B cell (primary cell): ENCODE measurements around the gene PPP1R11.

Experiments used
- EZH2 ChIP-seq: IDR thresholded peaks from 2 replicates; pipeline ENCODE4 v1.6.1; 2012; ENCODE audit warnings: borderline replicate concordance, low read depth, mild to moderate bottlenecking, moderate library complexity, low read length; ENCODE audit not compliant: insufficient read depth, poor library complexity, severe bottlenecking
- TF ChIP-seq, protein P1 (sequence below): fragments of 200-600 bp; IDR thresholded peaks from one replicate; pipeline ENCODE4 v1.8.0; 2022; ENCODE audit warnings: antibody characterized with exemption, mild to moderate bottlenecking

DNA sequence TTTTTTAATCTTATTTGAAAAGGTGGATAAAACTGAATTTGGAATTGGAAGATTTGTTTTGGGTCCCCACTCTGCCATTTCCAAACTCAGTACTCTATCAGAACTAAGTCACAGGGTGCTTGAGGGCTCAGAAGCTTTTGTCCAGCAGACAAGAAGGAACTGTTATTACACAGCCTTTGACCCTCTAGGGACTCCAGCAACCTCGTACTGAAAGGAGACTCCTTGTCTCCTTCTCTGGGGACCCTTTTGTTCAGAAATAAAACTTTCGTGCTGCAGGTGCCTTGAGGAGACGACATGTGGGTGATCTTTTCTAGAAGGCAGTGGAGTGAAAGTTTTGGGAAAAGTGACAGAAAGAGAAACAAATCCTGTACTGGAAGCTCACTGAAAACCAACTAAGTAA, 13.3 kb upstream of the PPP1R11 start:
- TF ChIP-seq, protein P1, sequence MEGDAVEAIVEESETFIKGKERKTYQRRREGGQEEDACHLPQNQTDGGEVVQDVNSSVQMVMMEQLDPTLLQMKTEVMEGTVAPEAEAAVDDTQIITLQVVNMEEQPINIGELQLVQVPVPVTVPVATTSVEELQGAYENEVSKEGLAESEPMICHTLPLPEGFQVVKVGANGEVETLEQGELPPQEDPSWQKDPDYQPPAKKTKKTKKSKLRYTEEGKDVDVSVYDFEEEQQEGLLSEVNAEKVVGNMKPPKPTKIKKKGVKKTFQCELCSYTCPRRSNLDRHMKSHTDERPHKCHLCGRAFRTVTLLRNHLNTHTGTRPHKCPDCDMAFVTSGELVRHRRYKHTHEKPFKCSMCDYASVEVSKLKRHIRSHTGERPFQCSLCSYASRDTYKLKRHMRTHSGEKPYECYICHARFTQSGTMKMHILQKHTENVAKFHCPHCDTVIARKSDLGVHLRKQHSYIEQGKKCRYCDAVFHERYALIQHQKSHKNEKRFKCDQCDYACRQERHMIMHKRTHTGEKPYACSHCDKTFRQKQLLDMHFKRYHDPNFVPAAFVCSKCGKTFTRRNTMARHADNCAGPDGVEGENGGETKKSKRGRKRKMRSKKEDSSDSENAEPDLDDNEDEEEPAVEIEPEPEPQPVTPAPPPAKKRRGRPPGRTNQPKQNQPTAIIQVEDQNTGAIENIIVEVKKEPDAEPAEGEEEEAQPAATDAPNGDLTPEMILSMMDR, result no peak
- no peak for TF ChIP-seq EZH2
